ENCODE data around the gene TBCK.

TBCK gene

GRCh38 chr4:106312377-106312776 lies 3.6 kb downstream of the TBCK start:
- TF ChIP-seq, protein P1, sequence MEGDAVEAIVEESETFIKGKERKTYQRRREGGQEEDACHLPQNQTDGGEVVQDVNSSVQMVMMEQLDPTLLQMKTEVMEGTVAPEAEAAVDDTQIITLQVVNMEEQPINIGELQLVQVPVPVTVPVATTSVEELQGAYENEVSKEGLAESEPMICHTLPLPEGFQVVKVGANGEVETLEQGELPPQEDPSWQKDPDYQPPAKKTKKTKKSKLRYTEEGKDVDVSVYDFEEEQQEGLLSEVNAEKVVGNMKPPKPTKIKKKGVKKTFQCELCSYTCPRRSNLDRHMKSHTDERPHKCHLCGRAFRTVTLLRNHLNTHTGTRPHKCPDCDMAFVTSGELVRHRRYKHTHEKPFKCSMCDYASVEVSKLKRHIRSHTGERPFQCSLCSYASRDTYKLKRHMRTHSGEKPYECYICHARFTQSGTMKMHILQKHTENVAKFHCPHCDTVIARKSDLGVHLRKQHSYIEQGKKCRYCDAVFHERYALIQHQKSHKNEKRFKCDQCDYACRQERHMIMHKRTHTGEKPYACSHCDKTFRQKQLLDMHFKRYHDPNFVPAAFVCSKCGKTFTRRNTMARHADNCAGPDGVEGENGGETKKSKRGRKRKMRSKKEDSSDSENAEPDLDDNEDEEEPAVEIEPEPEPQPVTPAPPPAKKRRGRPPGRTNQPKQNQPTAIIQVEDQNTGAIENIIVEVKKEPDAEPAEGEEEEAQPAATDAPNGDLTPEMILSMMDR (conservative IDR thresholded peaks at IDR 0.05), result no peak
- no peak overlapping the region for H3K27ac ChIP-seq

- TF ChIP-seq, protein P1 (conservative IDR thresholded peaks at IDR 0.05), result no peak
- H3K27ac ChIP-seq, result no peak overlapping the region
Observed at GRCh38 chr4:106306561-106306960, 9.4 kb downstream of the TBCK start.

GRCh38 chr4:106305435-106306055 lies 10.5 kb downstream of the TBCK start:
- no peak overlapping the region for H3K27ac ChIP-seq
- TF ChIP-seq, protein P1 (conservative IDR thresholded peaks at IDR 0.05), result no peak

DNA sequence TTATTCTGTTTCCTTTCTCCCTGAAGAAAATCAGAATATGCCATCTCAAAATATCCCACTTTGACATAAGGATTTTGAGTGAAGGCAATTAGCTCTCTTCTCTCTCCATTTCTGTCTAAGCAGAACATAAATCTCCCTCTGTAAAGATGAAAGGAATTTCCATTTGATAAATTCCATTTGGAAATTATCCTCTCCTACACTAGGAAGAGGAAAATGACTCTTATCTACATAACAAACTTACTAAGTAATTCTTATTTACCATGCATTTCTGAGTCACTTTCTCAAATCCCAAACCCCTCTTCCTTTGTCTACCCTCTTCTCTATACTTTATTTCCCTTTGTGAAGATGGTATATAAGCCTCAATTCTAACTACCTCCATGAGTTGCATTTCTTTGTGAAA lies 11.4 kb downstream of the TBCK start:
- TF ChIP-seq, protein P1 (conservative IDR thresholded peaks at IDR 0.05), result no peak
- no peak overlapping the region for H3K27ac ChIP-seq

DNA sequence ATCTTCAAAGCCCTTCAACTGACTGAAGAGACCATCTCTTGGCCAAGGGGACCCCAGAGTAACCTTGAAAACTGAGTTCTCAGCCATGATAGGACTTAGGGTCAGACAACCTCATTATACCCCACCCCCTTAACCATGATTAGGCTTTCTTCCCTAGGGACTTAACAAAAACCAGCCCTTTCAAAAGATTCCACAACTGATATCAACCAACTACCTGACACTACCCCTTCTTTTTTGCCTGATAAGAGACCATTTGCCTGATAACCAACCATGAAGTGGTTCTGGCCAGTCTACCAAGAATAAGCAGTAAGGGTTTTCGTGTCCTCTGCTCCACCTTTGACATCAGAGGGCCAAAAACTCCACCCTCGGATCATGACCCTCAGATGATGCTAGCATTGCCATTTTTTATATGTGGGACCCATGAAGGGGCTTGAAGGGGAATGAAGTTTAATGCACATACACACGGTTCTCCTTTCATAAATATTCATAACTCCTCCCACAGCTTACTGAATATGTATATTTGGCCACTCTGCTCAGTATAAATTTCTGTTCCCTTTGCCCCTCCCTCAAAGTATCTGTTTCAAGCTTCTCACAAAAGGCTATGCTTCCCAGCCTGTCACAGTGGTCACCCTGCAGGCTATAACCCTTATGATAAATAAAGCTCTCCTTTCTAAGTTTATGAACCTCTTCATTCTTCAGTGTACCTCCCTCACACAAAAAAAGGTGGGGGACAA lies 12.3 kb downstream of the TBCK start:
- H3K27ac ChIP-seq, result no peak overlapping the region

GRCh38 chr4:106302062-106302438 lies 14.0 kb downstream of the TBCK start:
- TF ChIP-seq, protein P1 (conservative IDR thresholded peaks at IDR 0.05), result no peak
- no peak overlapping the region for H3K27ac ChIP-seq

More for the DNA sequence above, 12.3 kb downstream of the TBCK start:
- TF ChIP-seq, protein P1 (conservative IDR thresholded peaks at IDR 0.05), result no peak

- H3K27ac ChIP-seq, result no peak overlapping the region
Observed at GRCh38 chr4:106301393-106302061, 14.5 kb downstream of the TBCK start.

More at GRCh38 chr4:106301393-106302061, 14.5 kb downstream of the TBCK start:
- TF ChIP-seq, protein P1 (conservative IDR thresholded peaks at IDR 0.05), result no peak
